KMS-11 (cell line): ENCODE measurements around the gene NPNT.

Experiments
- H2AFZ ChIP-seq: fragments of 200-600 bp; sonication (generic); 2 replicates; pipeline ENCODE4 v1.6.1; 2016; ENCODE audit warnings: antibody characterized with exemption, mixed run types, low read depth
- H3K27ac ChIP-seq: fragments of 200-600 bp; sonication (generic); 2 replicates; pipeline ENCODE4 v1.6.1; 2016; ENCODE audit warnings: mild to moderate bottlenecking, mixed run types
- H3K27me3 ChIP-seq: fragments of 200-600 bp; sonication (generic); 2 replicates; pipeline ENCODE4 v1.6.1; 2017; ENCODE audit warnings: mild to moderate bottlenecking, low read depth, mixed run types, moderate library complexity; ENCODE audit not compliant: insufficient read depth
- H3K36me3 ChIP-seq: fragments of 200-600 bp; sonication (generic); 2 replicates; pipeline ENCODE4 v1.6.1; 2017; ENCODE audit warnings: mild to moderate bottlenecking, mixed run types; ENCODE audit not compliant: insufficient read depth
- H3K4me1 ChIP-seq: fragments of 200-600 bp; sonication (generic); 2 replicates; pipeline ENCODE4 v1.6.1; 2016; ENCODE audit warnings: mild to moderate bottlenecking, low read depth, mixed run types; ENCODE audit not compliant: poor library complexity, severe bottlenecking
- H3K4me2 ChIP-seq: fragments of 200-600 bp; sonication (generic); 2 replicates; pipeline ENCODE4 v1.7.0; 2016; ENCODE audit warnings: mild to moderate bottlenecking, mixed run types
- H3K4me3 ChIP-seq: fragments of 200-600 bp; sonication (generic); IDR thresholded peaks from 2 replicates; pipeline ENCODE4 v1.6.1; 2017; ENCODE audit warnings: low read depth, low read length, mixed read lengths; ENCODE audit not compliant: insufficient read depth
- H3K79me2 ChIP-seq: fragments of 200-600 bp; sonication (generic); 2 replicates; pipeline ENCODE4 v1.6.1; 2016; ENCODE audit warnings: low read depth, mixed run types; ENCODE audit not compliant: insufficient read depth
- H3K9ac ChIP-seq: fragments of 200-600 bp; sonication (generic); 2 replicates; pipeline ENCODE4 v1.6.1; 2016; ENCODE audit warnings: mild to moderate bottlenecking, mixed run types
- H4K20me1 ChIP-seq: fragments of 200-600 bp; sonication (generic); 2 replicates; pipeline ENCODE4 v1.6.1; 2016; ENCODE audit warnings: mild to moderate bottlenecking, mixed run types; ENCODE audit not compliant: insufficient read depth
- TF ChIP-seq, protein P1 (sequence below): fragments of 200-600 bp; sonication (generic); conservative IDR thresholded peaks from 2 replicates; pipeline ENCODE4 v1.6.1; 2017; ENCODE audit warnings: low read depth, mild to moderate bottlenecking, antibody characterized with exemption, low read length, moderate library complexity, mixed read lengths

Gene NPNT

GRCh38 chr4:105966051-105966450 is 70.8 kb downstream of the NPNT start:
- H3K27me3 ChIP-seq: no peaks in the 10 kb centered on the region
- TF ChIP-seq, protein P1, sequence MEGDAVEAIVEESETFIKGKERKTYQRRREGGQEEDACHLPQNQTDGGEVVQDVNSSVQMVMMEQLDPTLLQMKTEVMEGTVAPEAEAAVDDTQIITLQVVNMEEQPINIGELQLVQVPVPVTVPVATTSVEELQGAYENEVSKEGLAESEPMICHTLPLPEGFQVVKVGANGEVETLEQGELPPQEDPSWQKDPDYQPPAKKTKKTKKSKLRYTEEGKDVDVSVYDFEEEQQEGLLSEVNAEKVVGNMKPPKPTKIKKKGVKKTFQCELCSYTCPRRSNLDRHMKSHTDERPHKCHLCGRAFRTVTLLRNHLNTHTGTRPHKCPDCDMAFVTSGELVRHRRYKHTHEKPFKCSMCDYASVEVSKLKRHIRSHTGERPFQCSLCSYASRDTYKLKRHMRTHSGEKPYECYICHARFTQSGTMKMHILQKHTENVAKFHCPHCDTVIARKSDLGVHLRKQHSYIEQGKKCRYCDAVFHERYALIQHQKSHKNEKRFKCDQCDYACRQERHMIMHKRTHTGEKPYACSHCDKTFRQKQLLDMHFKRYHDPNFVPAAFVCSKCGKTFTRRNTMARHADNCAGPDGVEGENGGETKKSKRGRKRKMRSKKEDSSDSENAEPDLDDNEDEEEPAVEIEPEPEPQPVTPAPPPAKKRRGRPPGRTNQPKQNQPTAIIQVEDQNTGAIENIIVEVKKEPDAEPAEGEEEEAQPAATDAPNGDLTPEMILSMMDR: no peak
- H2AFZ ChIP-seq: no peak overlapping the region
- H3K9ac ChIP-seq: no peak overlapping the region
- H3K27ac ChIP-seq: no peak overlapping the region
- H3K79me2 ChIP-seq: no peaks in the 10 kb centered on the region
- no peak overlapping the region for H3K4me3 ChIP-seq
- H4K20me1 ChIP-seq: no peaks in the 10 kb centered on the region
- no peak overlapping the region for H3K4me2 ChIP-seq
- no peaks in the 10 kb centered on the region for H3K4me1 ChIP-seq
- no peaks in the 10 kb centered on the region for H3K36me3 ChIP-seq

DNA sequence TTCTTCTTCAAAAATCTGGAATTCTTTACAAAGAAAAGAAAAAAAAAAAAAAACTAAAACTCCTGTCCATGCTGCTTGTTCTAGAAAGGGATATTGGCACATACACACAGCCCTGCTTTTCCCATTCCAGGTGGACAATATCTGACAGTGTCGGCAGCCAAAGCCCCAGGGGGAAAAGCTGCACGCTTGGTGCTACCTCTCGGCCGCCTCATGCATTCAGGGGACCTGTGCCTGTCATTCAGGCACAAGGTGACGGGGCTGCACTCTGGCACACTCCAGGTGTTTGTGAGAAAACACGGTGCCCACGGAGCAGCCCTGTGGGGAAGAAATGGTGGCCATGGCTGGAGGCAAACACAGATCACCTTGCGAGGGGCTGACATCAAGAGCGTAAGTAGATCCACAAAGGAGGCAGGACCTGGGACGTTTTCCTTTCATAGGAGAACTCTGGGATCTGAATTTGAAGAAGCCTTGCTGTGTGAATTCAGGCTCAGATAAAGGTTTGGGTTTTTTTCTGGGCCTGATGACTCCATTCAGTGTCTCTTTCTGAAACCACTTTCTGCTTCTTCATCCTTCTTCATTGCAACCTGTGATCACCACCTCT is 71.9 kb downstream of the NPNT start:
- H3K9ac ChIP-seq: no peak overlapping the region
- H3K4me2 ChIP-seq: no peak overlapping the region
- no peaks in the 10 kb centered on the region for H3K27me3 ChIP-seq
- no peaks in the 10 kb centered on the region for H3K36me3 ChIP-seq
- H3K4me3 ChIP-seq: no peak overlapping the region
- no peaks in the 10 kb centered on the region for H3K79me2 ChIP-seq
- TF ChIP-seq, protein P1: no peak
- H2AFZ ChIP-seq: no peak overlapping the region
- peaks cover 2% of the 10 kb centered on the region for H3K4me1 ChIP-seq
- H4K20me1 ChIP-seq: no peaks in the 10 kb centered on the region
- no peak overlapping the region for H3K27ac ChIP-seq

- H3K9ac ChIP-seq: no peak overlapping the region
- H3K4me1 ChIP-seq: peaks cover 9% of the 10 kb centered on the region
- no peak overlapping the region for H2AFZ ChIP-seq
- TF ChIP-seq, protein P1: no peak
- H3K79me2 ChIP-seq: no peaks in the 10 kb centered on the region
- no peaks in the 10 kb centered on the region for H3K27me3 ChIP-seq
- H3K4me2 ChIP-seq: no peak overlapping the region
- no peak overlapping the region for H3K27ac ChIP-seq
- no peaks in the 10 kb centered on the region for H3K36me3 ChIP-seq
- H3K4me3 ChIP-seq: no peak overlapping the region
- H4K20me1 ChIP-seq: no peaks in the 10 kb centered on the region
Observed at GRCh38 chr4:105969575-105969974, 74.3 kb downstream of the NPNT start.

- H3K4me3 ChIP-seq: no peak overlapping the region
- no peak overlapping the region for H3K4me2 ChIP-seq
- H3K27ac ChIP-seq: no peak overlapping the region
- H2AFZ ChIP-seq: no peak overlapping the region
- TF ChIP-seq, protein P1: no peak
- peaks cover 9% of the 10 kb centered on the region for H3K4me1 ChIP-seq
- H3K36me3 ChIP-seq: no peaks in the 10 kb centered on the region
- no peaks in the 10 kb centered on the region for H3K27me3 ChIP-seq
- H3K9ac ChIP-seq: no peak overlapping the region
- no peaks in the 10 kb centered on the region for H3K79me2 ChIP-seq
- no peaks in the 10 kb centered on the region for H4K20me1 ChIP-seq
Observed at GRCh38 chr4:105970371-105970770, 75.1 kb downstream of the NPNT start.
